Endothelial cell of umbilical vein (primary cell): ENCODE data around the gene KIF26A. TPM values are rescaled to one million over a fixed set of nuclear protein-coding genes. Genes with fewer than 3 reads are reported as not detected.

Source experiments
- BruUV-seq: library from RNA; stranded (reverse); fragments of 400-500 nt; replicated peaks from 2 replicates; lab custom pipeline; 2021; lab: Mats Ljungman, UMichigan
- CTCF ChIA-PET: fragments of 300-600, 350-600 bp; sonication (Branson Sonifier 250); formaldehyde crosslinking; loops from one replicate; lab custom pipeline; 2021; ENCODE audit warnings: antibody characterized with exemption, inconsistent platforms; lab: Charles Lee
- POLR2A ChIA-PET: fragments of 300-600, 350-600 bp; sonication (Branson Sonifier 250); formaldehyde crosslinking; loops from one replicate; lab custom pipeline; 2021; ENCODE audit warnings: antibody characterized with exemption, inconsistent platforms; lab: Charles Lee
- DNase-seq: peaks from one replicate; pipeline ENCODE4 v3.0.0-alpha.2; 2011; ENCODE audit warnings: low read depth, low spot score
- FAIRE-seq: peaks from 2 replicates; lab custom pipeline; 2011; peaks lifted over from hg19 to GRCh38; lab: Jason Lieb, UNC
- H2AFZ ChIP-seq: 2 replicates; pipeline ENCODE4 v1.6.0; 2012; ENCODE audit warnings: low read depth, low read length, control low read depth, inconsistent platforms
- H3K27ac ChIP-seq: 2 replicates; pipeline ENCODE4 v1.5.1; 2011; ENCODE audit warnings: low read depth, mild to moderate bottlenecking, control low read depth, low read length, moderate library complexity; ENCODE audit not compliant: insufficient read depth
- H3K27me3 ChIP-seq, 2 experiments: 2 replicates each; pipeline versions ENCODE4 v1.6.0 to v1.6.1; 2011; ENCODE audit warnings: low read length in 2 of 2, mixed read lengths in 1 of 2; ENCODE audit not compliant: control insufficient read depth in 2 of 2, insufficient read depth in 2 of 2
- H3K36me3 ChIP-seq, 2 experiments: 2 replicates in 1 of 2; 3 replicates in 1 of 2; pipeline ENCODE4 v1.5.1; 2011; ENCODE audit warnings: low read length in 2 of 2, mild to moderate bottlenecking in 1 of 2, moderate library complexity in 1 of 2; ENCODE audit not compliant: control insufficient read depth in 2 of 2, insufficient read depth in 2 of 2; ENCODE audit errors: extremely low read depth in 1 of 2
- H3K4me1 ChIP-seq: 3 replicates; pipeline ENCODE4 v1.5.1; 2011; ENCODE audit warnings: mild to moderate bottlenecking, low read length; ENCODE audit not compliant: control insufficient read depth, insufficient read depth; ENCODE audit errors: extremely low read depth
- H3K4me2 ChIP-seq: 2 replicates; pipeline ENCODE4 v1.6.1; 2011; ENCODE audit warnings: low read length, control low read depth, mixed read lengths; ENCODE audit not compliant: insufficient read depth
- H3K4me3 ChIP-seq, 3 experiments: fragments of 200-600 bp in 1 of 3; sonication (generic), shearing (Covaris generic) in 1 of 3; replicated peaks in 1 of 3; 2 replicates each; pipeline ENCODE4 v1.5.1; 2011 to 2016; ENCODE audit warnings: control low read depth in 3 of 3, low read length in 3 of 3, mild to moderate bottlenecking in 2 of 3, inconsistent platforms in 1 of 3, low read depth in 1 of 3, moderate library complexity in 1 of 3; ENCODE audit not compliant: insufficient read depth in 1 of 3
- H3K79me2 ChIP-seq: 2 replicates; pipeline ENCODE4 v1.6.0; 2012; ENCODE audit warnings: low read length, inconsistent platforms; ENCODE audit not compliant: control insufficient read depth, insufficient read depth
- H3K9ac ChIP-seq: replicated peaks from 2 replicates; pipeline ENCODE3; 2011; ENCODE audit warnings: low read length, control low read depth; ENCODE audit not compliant: insufficient read depth; ENCODE audit errors: extremely low read depth
- H3K9me1 ChIP-seq: replicated peaks from 3 replicates; pipeline ENCODE4 v1.6.0; 2011; ENCODE audit warnings: mild to moderate bottlenecking, low read length; ENCODE audit not compliant: control insufficient read depth, insufficient read depth; ENCODE audit errors: extremely low read depth
- H3K9me3 ChIP-seq: replicated peaks from 2 replicates; pipeline ENCODE4 v1.5.1; 2012; ENCODE audit warnings: low read length, inconsistent platforms; ENCODE audit not compliant: control insufficient read depth, insufficient read depth
- H4K20me1 ChIP-seq: replicated peaks from 2 replicates; pipeline ENCODE3; 2011; ENCODE audit warnings: mild to moderate bottlenecking, low read length; ENCODE audit not compliant: control insufficient read depth, insufficient read depth; ENCODE audit errors: extremely low read depth
- CTCF ChIP-seq, 2 donors: IDR thresholded peaks; 1 replicate in 1 of 2; 2 replicates in 1 of 2; pipeline ENCODE4 v1.5.1; 2011; ENCODE audit warnings: low read length in 2 of 2, mild to moderate bottlenecking in 2 of 2, moderate library complexity in 2 of 2, control low read depth in 1 of 2, inconsistent platforms in 1 of 2, low read depth in 1 of 2; ENCODE audit not compliant: insufficient read depth in 1 of 2; ENCODE audit errors: extremely low read depth in 1 of 2
- EZH2 ChIP-seq: IDR thresholded peaks from 2 replicates; pipeline ENCODE4 v1.6.1; 2012; ENCODE audit warnings: borderline replicate concordance, low read depth, mild to moderate bottlenecking, moderate library complexity, low read length, inconsistent platforms; ENCODE audit not compliant: severe bottlenecking
- FOS ChIP-seq: IDR thresholded peaks from 2 replicates; pipeline ENCODE4 v1.6.1; 2011; ENCODE audit warnings: mild to moderate bottlenecking, low read length, moderate library complexity, borderline replicate concordance; ENCODE audit not compliant: insufficient read depth
- GATA2 ChIP-seq: IDR thresholded peaks from 2 replicates; pipeline ENCODE4 v1.7.0; 2011; ENCODE audit warnings: low read depth, mild to moderate bottlenecking, moderate library complexity, mixed read lengths, low read length; ENCODE audit not compliant: insufficient read length, insufficient read depth
- JUN ChIP-seq: IDR thresholded peaks from 2 replicates; pipeline ENCODE4 v1.6.1; 2011; ENCODE audit warnings: borderline replicate concordance, low read depth; ENCODE audit not compliant: insufficient read length, insufficient read depth
- MAX ChIP-seq: IDR thresholded peaks from 2 replicates; pipeline ENCODE4 v1.6.1; 2011; ENCODE audit not compliant: insufficient read depth, insufficient read length
- MYC ChIP-seq: IDR thresholded peaks from one replicate; pipeline ENCODE4 v1.6.1; 2011; ENCODE audit warnings: mild to moderate bottlenecking, low read depth, low read length
- POLR2A ChIP-seq: IDR thresholded peaks from 2 replicates; pipeline ENCODE4 v1.6.1; 2012; ENCODE audit warnings: low read depth, mild to moderate bottlenecking, control low read depth, low read length
- POLR2AphosphoS5 ChIP-seq: IDR thresholded peaks from 2 replicates; pipeline ENCODE4 v1.6.1; 2012; ENCODE audit warnings: low read depth, mild to moderate bottlenecking, control low read depth, low read length, moderate library complexity; ENCODE audit not compliant: insufficient read depth
- dilution Hi-C: fragments of 300-500 bp; cut with MboI; formaldehyde crosslinking; loops from one replicate; pipeline ENCODE4 v1.15.0; 2019; ENCODE audit warnings: low sequenced_read_pairs; ENCODE audit not compliant: extremely low pct_ligation_motif_present
- intact Hi-C: fragments of 100-400 bp; cut with micrococcal nuclease; formaldehyde crosslinking; loops from one replicate; pipeline ENCODE4 v1.10.0; 2022
- polyA plus RNA-seq, 4 experiments: library from polyadenylated mRNA; depleted of rRNA in 3 of 4; stranded (reverse) in 3 of 4; unstranded in 1 of 4; fragments of >200 nt; gene quantifications; 2 replicates each; pipeline versions ENCODE4 v1.2.1 to v1.2.3, GENCODE V29; 2011 to 2012; ENCODE audit warnings: missing spikeins in 1 of 4
- total RNA-seq: library from RNA; stranded (reverse); gene quantifications from 2 replicates; pipeline ENCODE4 v1.2.3, GENCODE V29; 2021

The KIF26A gene
- total and polyA plus RNA-seq, 2 donors (not counting 3 experiments of a cell fraction or from before 2014, with no cell fraction given), result 3.6 to 10.7 TPM

- Histone ChIP-seq H3K27me3 (no peaks in the 10 kb centered on the region), H3K9ac (no peak overlapping the region), H3K36me3 (peaks cover 0 to 2% of the 10 kb centered on the region in 2 experiments), H3K4me2 (no peak overlapping the region), H3K4me1 (no peaks in the 10 kb centered on the region), H3K27ac (no peak overlapping the region), H3K9me3 (no peaks in the 10 kb centered on the region), H4K20me1 (no peaks in the 10 kb centered on the region), H2AFZ (no peak overlapping the region), H3K79me2 (no peaks in the 10 kb centered on the region), H3K9me1 (no peaks in the 10 kb centered on the region), H3K4me3 (no peak overlapping the region)
- intact Hi-C loops, result no loop called here
- no peak for TF ChIP-seq JUN
- TF ChIP-seq GATA2, result no peak
- FAIRE-seq (no peak), DNase-seq (no peak)
- CTCF ChIA-PET, result no interaction called here
- dilution Hi-C loops, result no loop called here
- POLR2A ChIA-PET, result no interaction called here
- no TSS peak for BruUV-seq
Measured at GRCh38 chr14:104162495-104162894, 24.1 kb downstream of the KIF26A start.

- H2AFZ ChIP-seq, result no peak overlapping the region
- dilution Hi-C loops (no loop called here), intact Hi-C loops (no loop called here)
- H3K4me2 ChIP-seq, result no peak overlapping the region
- no peaks in the 10 kb centered on the region for H4K20me1 ChIP-seq
- H3K27me3 ChIP-seq, result no peaks in the 10 kb centered on the region
- no peaks in the 10 kb centered on the region for H3K9me3 ChIP-seq
- H3K79me2 ChIP-seq, result no peaks in the 10 kb centered on the region
- no peaks in the 10 kb centered on the region for H3K9me1 ChIP-seq
- BruUV-seq, result no TSS peak
- no peak overlapping the region for H3K4me3 ChIP-seq
- no peak overlapping the region for H3K27ac ChIP-seq
- FAIRE-seq (no peak), DNase-seq (no peak)
- no peak for TF ChIP-seq MYC
- TF ChIP-seq POLR2A, result no peak
- TF ChIP-seq JUN, result no peak
- TF ChIP-seq CTCF (IDR thresholded peaks at IDR 0.05; ENCODE audit: extremely low read depth in 1 of 2, insufficient read depth in 1 of 2, low read depth in 1 of 2, low read length in 2 of 2), result no peak
- TF ChIP-seq POLR2AphosphoS5, result no peak
- TF ChIP-seq EZH2, result no peak
- TF ChIP-seq MAX, result no peak
- TF ChIP-seq FOS, result no peak
- TF ChIP-seq GATA2, result no peak
- H3K9ac ChIP-seq, result no peak overlapping the region
- ChIA-PET POLR2A (no interaction called here), CTCF (no interaction called here)
- H3K4me1 ChIP-seq, result no peaks in the 10 kb centered on the region
- no peaks in the 10 kb centered on the region for H3K36me3 ChIP-seq
Measured at GRCh38 chr14:104163541-104163940, 25.2 kb downstream of the KIF26A start.
